Breast epithelium (tissue), 4 donors: ENCODE data around the gene MTRF1. TPM values are rescaled to one million over a fixed set of nuclear protein-coding genes. Genes with fewer than 3 reads are reported as not detected.

Source experiments
- DNase-seq, 2 donors: peaks; one replicate each; pipeline ENCODE4 v3.0.0-alpha.2; 2019; ENCODE audit warnings: low spot score in 2 of 2
- H3K27ac ChIP-seq, 2 donors: fragments of 200-600 bp; sonication (generic) in 1 of 2; one replicate each; pipeline ENCODE4 v1.5.1; 2016 to 2019; ENCODE audit warnings: mild to moderate bottlenecking in 1 of 2
- H3K27me3 ChIP-seq, 2 donors: fragments of 200-600 bp; sonication (generic) in 1 of 2; one replicate each; pipeline versions ENCODE4 v1.5.1 to v1.6.0; 2017 to 2019; ENCODE audit warnings: control low read depth in 1 of 2, mild to moderate bottlenecking in 1 of 2
- H3K36me3 ChIP-seq: fragments of 200-600 bp; one replicate; pipeline ENCODE4 v1.5.1; 2019
- H3K4me1 ChIP-seq, 2 donors: fragments of 200-600 bp; sonication (generic); one replicate each; pipeline ENCODE4 v1.5.1; 2016 to 2019; ENCODE audit warnings: control low read depth in 1 of 2
- H3K4me3 ChIP-seq, 3 donors: fragments of 200-600 bp; sonication (generic); 1 replicate in 2 of 3; 2 replicates in 1 of 3; pipeline ENCODE4 v1.5.1; 2016 to 2019; ENCODE audit warnings: mild to moderate bottlenecking in 3 of 3, moderate library complexity in 2 of 3
- H3K9me3 ChIP-seq, 2 donors: fragments of 200-600 bp; sonication (generic) in 1 of 2; one replicate each; pipeline ENCODE4 v1.5.1; 2016 to 2019; ENCODE audit warnings: control low read depth in 1 of 2
- CTCF ChIP-seq, 3 donors: fragments of 450-650 bp; IDR thresholded peaks; one replicate each; pipeline ENCODE4 v1.5.1; 2016 to 2017; ENCODE audit warnings: antibody characterized with exemption in 3 of 3, mild to moderate bottlenecking in 3 of 3, moderate library complexity in 3 of 3
- POLR2A ChIP-seq: fragments of 450-650 bp; IDR thresholded peaks from one replicate; pipeline ENCODE4 v1.6.1; 2016; ENCODE audit warnings: antibody characterized with exemption, mild to moderate bottlenecking, moderate library complexity
- POLR2AphosphoS5 ChIP-seq, 3 donors: sonication (generic); formaldehyde crosslinking; IDR thresholded peaks; one replicate each; pipeline ENCODE4 v1.6.1; 2017; ENCODE audit warnings: antibody characterized with exemption in 3 of 3
- intact Hi-C: fragments of 100-400 bp; cut with DNase I; formaldehyde crosslinking; loops from one replicate; pipeline ENCODE4 v1.15.1; 2023; ENCODE audit warnings: low total_unique reads
- total RNA-seq, 3 donors: library from RNA; depleted of rRNA; stranded (reverse); fragments of >200 nt; gene quantifications; one replicate each; pipeline ENCODE4 v1.1.0, GENCODE V29; 2016

Gene MTRF1
- total RNA-seq, 3 donors from 2014 or later, result 10.4 to 18.6 (median 12.8) TPM

GRCh38 chr13:41213919-41214318 lies 49.5 kb downstream of the MTRF1 start:
- DNase-seq, result no peak
- intact Hi-C loops, result no loop called here
- TF ChIP-seq POLR2AphosphoS5 (IDR thresholded peaks at IDR 0.05), result no peak
- no peak for TF ChIP-seq POLR2A
- no peak for TF ChIP-seq CTCF (IDR thresholded peaks at IDR 0.05)
- Histone ChIP-seq H3K9me3 (peaks cover 3 to 9% of the 10 kb centered on the region in 2 donors), H3K27ac (peak overlapping the region; percentile 48 to 60), H3K27me3 (no peaks in the 10 kb centered on the region), H3K36me3 (no peaks in the 10 kb centered on the region), H3K4me3 (no peak overlapping the region), H3K4me1 (no peaks in the 10 kb centered on the region)

- peak in 1 of 2 donors; percentile 57 for DNase-seq
- intact Hi-C loops, result no loop called here
- Histone ChIP-seq H3K36me3 (no peaks in the 10 kb centered on the region), H3K27me3 (no peaks in the 10 kb centered on the region), H3K4me1 (no peaks in the 10 kb centered on the region), H3K27ac (peak overlapping the region; percentile 48 to 60), H3K4me3 (no peak overlapping the region), H3K9me3 (peaks cover 3 to 9% of the 10 kb centered on the region in 2 donors)
- TF ChIP-seq CTCF (IDR thresholded peaks at IDR 0.05), result no peak
These were observed 50.1 kb downstream of the MTRF1 start for GRCh38 chr13:41213316-41213715.

- intact Hi-C loops, result no loop called here
- Histone ChIP-seq H3K9me3 (peaks cover 3 to 9% of the 10 kb centered on the region in 2 donors), H3K27me3 (no peaks in the 10 kb centered on the region), H3K4me3 (no peak overlapping the region), H3K36me3 (no peaks in the 10 kb centered on the region), H3K4me1 (no peaks in the 10 kb centered on the region), H3K27ac (peak overlapping the region in 1 of 2 donors; percentile 60)
- no peak for DNase-seq
- no peak for TF ChIP-seq CTCF (IDR thresholded peaks at IDR 0.05)
These were observed 50.5 kb downstream of the MTRF1 start for GRCh38 chr13:41212881-41213280.

- Histone ChIP-seq H3K27ac (no peak overlapping the region), H3K9me3 (peaks cover 3 to 9% of the 10 kb centered on the region in 2 donors), H3K4me1 (no peaks in the 10 kb centered on the region), H3K36me3 (no peaks in the 10 kb centered on the region), H3K27me3 (no peaks in the 10 kb centered on the region), H3K4me3 (no peak overlapping the region)
- no peak for DNase-seq
- intact Hi-C loops, result no loop called here
- TF ChIP-seq POLR2AphosphoS5 (IDR thresholded peaks at IDR 0.05) (no peak), POLR2A (no peak), CTCF (IDR thresholded peaks at IDR 0.05) (no peak)
These were observed 52.3 kb downstream of the MTRF1 start for GRCh38 chr13:41211062-41211461.

- Histone ChIP-seq H3K4me3 (no peak overlapping the region), H3K27ac (no peak overlapping the region), H3K4me1 (no peaks in the 10 kb centered on the region), H3K36me3 (no peaks in the 10 kb centered on the region), H3K9me3 (peaks cover 3 to 6% of the 10 kb centered on the region in 2 donors), H3K27me3 (no peaks in the 10 kb centered on the region)
- no peak for DNase-seq
- intact Hi-C loops, result no loop called here
- TF ChIP-seq CTCF (IDR thresholded peaks at IDR 0.05) (no peak), POLR2A (no peak), POLR2AphosphoS5 (IDR thresholded peaks at IDR 0.05) (no peak)
These were observed 56.9 kb downstream of the MTRF1 start for GRCh38 chr13:41206467-41206866.
